Adipocyte (in vitro differentiated cells): Measurements from ENCODE around the gene ACSF3.

Source experiments
- DNase-seq: peaks from one replicate; pipeline ENCODE4 v3.0.0-alpha.2; 2015; ENCODE audit warnings: low read depth
- H3K27me3 ChIP-seq: replicated peaks from 2 replicates; pipeline ENCODE4 v1.7.0; 2013; ENCODE audit warnings: mild to moderate bottlenecking, low read length, moderate library complexity; ENCODE audit not compliant: control insufficient read depth, insufficient read depth
- H3K36me3 ChIP-seq: 2 replicates; pipeline ENCODE4 v1.7.0; 2013; ENCODE audit warnings: low read length, mild to moderate bottlenecking, moderate library complexity; ENCODE audit not compliant: control insufficient read depth, insufficient read depth, severe bottlenecking
- H3K4me1 ChIP-seq: 2 replicates; pipeline ENCODE4 v1.7.0; 2013; ENCODE audit warnings: mild to moderate bottlenecking, low read length, moderate library complexity; ENCODE audit not compliant: control insufficient read depth, insufficient read depth
- H3K4me3 ChIP-seq: 2 replicates; pipeline ENCODE4 v1.7.0; 2013; ENCODE audit warnings: mild to moderate bottlenecking, low read length, moderate library complexity
- H3K9ac ChIP-seq: 2 replicates; pipeline ENCODE4 v1.7.0; 2013; ENCODE audit warnings: mild to moderate bottlenecking, low read length, moderate library complexity
- H3K9me3 ChIP-seq: 2 replicates; pipeline ENCODE4 v1.7.0; 2013; ENCODE audit warnings: mild to moderate bottlenecking, low read length, moderate library complexity; ENCODE audit not compliant: control insufficient read depth

The ACSF3 gene

GRCh38 chr16:89147085-89147817 lies 53.6 kb downstream of the ACSF3 start:
- DNase-seq, result no peak
- H3K4me1 ChIP-seq, result no peaks in the 10 kb centered on the region

GRCh38 chr16:89149386-89149785 lies 55.7 kb downstream of the ACSF3 start:
- Histone ChIP-seq H3K4me1 (peaks cover 3% of the 10 kb centered on the region), H3K9me3 (no peaks in the 10 kb centered on the region), H3K4me3 (no peak overlapping the region), H3K9ac (no peak overlapping the region), H3K36me3 (peaks cover 30% of the 10 kb centered on the region), H3K27me3 (no peaks in the 10 kb centered on the region)
- no peak for DNase-seq

More at GRCh38 chr16:89147085-89147817, 53.6 kb downstream of the ACSF3 start:
- Histone ChIP-seq H3K36me3 (peaks cover 35% of the 10 kb centered on the region), H3K9ac (no peak overlapping the region), H3K4me3 (no peak overlapping the region), H3K9me3 (no peaks in the 10 kb centered on the region), H3K27me3 (no peaks in the 10 kb centered on the region)

GRCh38 chr16:89150090-89150835 lies 56.6 kb downstream of the ACSF3 start:
- H3K36me3 ChIP-seq, result peaks cover 27% of the 10 kb centered on the region
- no peak for DNase-seq
- H3K27me3 ChIP-seq, result no peaks in the 10 kb centered on the region
- no peak overlapping the region for H3K4me3 ChIP-seq
- no peaks in the 10 kb centered on the region for H3K9me3 ChIP-seq
- no peak overlapping the region for H3K9ac ChIP-seq
- peaks cover 12% of the 10 kb centered on the region for H3K4me1 ChIP-seq

GRCh38 chr16:89150981-89151380 lies 57.3 kb downstream of the ACSF3 start:
- no peak for DNase-seq
- Histone ChIP-seq H3K9me3 (no peaks in the 10 kb centered on the region), H3K4me1 (peaks cover 19% of the 10 kb centered on the region), H3K27me3 (no peaks in the 10 kb centered on the region), H3K4me3 (no peak overlapping the region), H3K36me3 (peaks cover 22% of the 10 kb centered on the region), H3K9ac (no peak overlapping the region)

GRCh38 chr16:89152831-89153700 lies 59.4 kb downstream of the ACSF3 start:
- H3K4me3 ChIP-seq, result no peak overlapping the region
- DNase-seq, result no peak
- no peaks in the 10 kb centered on the region for H3K9me3 ChIP-seq

GRCh38 chr16:89153848-89154271 lies 60.2 kb downstream of the ACSF3 start:
- no peak for DNase-seq
- Histone ChIP-seq H3K9me3 (no peaks in the 10 kb centered on the region), H3K4me1 (peaks cover 32% of the 10 kb centered on the region), H3K4me3 (no peak overlapping the region), H3K27me3 (no peaks in the 10 kb centered on the region), H3K36me3 (peaks cover 16% of the 10 kb centered on the region), H3K9ac (no peak overlapping the region)

More at GRCh38 chr16:89152831-89153700, 59.4 kb downstream of the ACSF3 start:
- peaks cover 32% of the 10 kb centered on the region for H3K4me1 ChIP-seq
- no peaks in the 10 kb centered on the region for H3K27me3 ChIP-seq
- H3K36me3 ChIP-seq, result peaks cover 16% of the 10 kb centered on the region
- H3K9ac ChIP-seq, result no peak overlapping the region

GRCh38 chr16:89154390-89155183 lies 60.9 kb downstream of the ACSF3 start:
- Histone ChIP-seq H3K4me1 (peaks cover 32% of the 10 kb centered on the region), H3K36me3 (peaks cover 16% of the 10 kb centered on the region), H3K9ac (no peak overlapping the region), H3K4me3 (no peak overlapping the region), H3K27me3 (no peaks in the 10 kb centered on the region), H3K9me3 (no peaks in the 10 kb centered on the region)
- no peak for DNase-seq

GRCh38 chr16:89155184-89155679 lies 61.6 kb downstream of the ACSF3 start:
- peak; percentile 80 for DNase-seq
- H3K36me3 ChIP-seq, result peaks cover 16% of the 10 kb centered on the region
- H3K27me3 ChIP-seq, result no peaks in the 10 kb centered on the region
- H3K4me3 ChIP-seq, result no peak overlapping the region
- H3K9me3 ChIP-seq, result no peaks in the 10 kb centered on the region
- peaks cover 32% of the 10 kb centered on the region for H3K4me1 ChIP-seq
- H3K9ac ChIP-seq, result peak overlapping the region; percentile 20

GRCh38 chr16:89155851-89156739 lies 62.4 kb downstream of the ACSF3 start:
- Histone ChIP-seq H3K9me3 (no peaks in the 10 kb centered on the region), H3K36me3 (peaks cover 9% of the 10 kb centered on the region), H3K27me3 (peaks cover 4% of the 10 kb centered on the region), H3K9ac (peak overlapping the region; percentile 28), H3K4me3 (no peak overlapping the region), H3K4me1 (peaks cover 32% of the 10 kb centered on the region)
- DNase-seq, result peak; percentile 39
